Esophagus muscularis mucosa (tissue), 4 donors: Measurements from ENCODE around the gene OR2H1. TPM values are rescaled to one million over a fixed set of nuclear protein-coding genes. Genes with fewer than 3 reads are reported as not detected.

Source experiments
- DNase-seq: peaks from one replicate; pipeline ENCODE4 v3.0.0-alpha.2; 2017; ENCODE audit errors: extremely low spot score
- H3K27ac ChIP-seq, 4 donors: fragments of 200-600 bp; sonication (generic); replicated peaks in 1 of 4; 1 replicate in 3 of 4; 2 replicates in 1 of 4; pipeline ENCODE4 v1.5.1; 2016 to 2019; ENCODE audit warnings: mild to moderate bottlenecking in 1 of 4
- H3K27me3 ChIP-seq, 4 donors: fragments of 200-600 bp; sonication (generic); one replicate each; pipeline versions ENCODE4 v1.5.1 to v1.6.0; 2016 to 2019
- H3K36me3 ChIP-seq, 4 donors: fragments of 200-600 bp; sonication (generic); one replicate each; pipeline ENCODE4 v1.5.1; 2016 to 2019
- H3K4me1 ChIP-seq, 4 donors: fragments of 200-600 bp; sonication (generic); one replicate each; pipeline ENCODE4 v1.5.1; 2016 to 2019
- H3K4me3 ChIP-seq, 4 donors: fragments of 200-600 bp; sonication (generic); 1 replicate in 2 of 4; 2 replicates in 2 of 4; pipeline ENCODE4 v1.5.1; 2016 to 2019; ENCODE audit warnings: mild to moderate bottlenecking in 4 of 4, moderate library complexity in 1 of 4
- H3K9me3 ChIP-seq, 4 donors: fragments of 200-600 bp; sonication (generic); 1 replicate in 3 of 4; 2 replicates in 1 of 4; pipeline ENCODE4 v1.5.1; 2016 to 2019
- CTCF ChIP-seq, 3 experiments: fragments of 200-600 bp in 2 of 3; fragments of 450-650 bp in 1 of 3; sonication (generic) in 2 of 3; IDR thresholded peaks; one replicate each; pipeline ENCODE4 v1.5.1; 2017 to 2019; ENCODE audit warnings: antibody characterized with exemption in 3 of 3, mild to moderate bottlenecking in 2 of 3, moderate library complexity in 1 of 3
- EP300 ChIP-seq: sonication (generic); formaldehyde crosslinking; IDR thresholded peaks from one replicate; pipeline ENCODE4 v1.6.1; 2017; ENCODE audit warnings: antibody characterized with exemption
- POLR2A ChIP-seq: fragments of 450-650 bp; IDR thresholded peaks from one replicate; pipeline ENCODE4 v1.6.1; 2017; ENCODE audit warnings: antibody characterized with exemption, moderate library complexity, mild to moderate bottlenecking, low read depth
- POLR2AphosphoS5 ChIP-seq, 2 donors: sonication (generic); formaldehyde crosslinking; IDR thresholded peaks; one replicate each; pipeline ENCODE4 v1.6.1; 2017; ENCODE audit warnings: antibody characterized with exemption in 2 of 2
- whole genome bisulfite sequencing: methylation state at CpG from one replicate; pipeline ENCODE4 v1.1.5; 2018; 5-methylcytosine and 5-hydroxymethylcytosine counted together
- intact Hi-C: fragments of 100-400 bp; cut with DNase I; formaldehyde crosslinking; loops from one replicate; pipeline ENCODE4 v1.15.1; 2023
- total RNA-seq, 4 donors: library from RNA; depleted of rRNA; stranded (reverse); fragments of >200 nt; gene quantifications; one replicate each; pipeline versions ENCODE4 v1.1.0 to v1.2.1, GENCODE V29; 2016

The OR2H1 gene
- total RNA-seq, 4 donors from 2014 or later: not detected

- Histone ChIP-seq H3K9me3 (peaks cover 0 to 4% (median 2%) of the 10 kb centered on the region in 4 donors), H3K27ac (no peak overlapping the region), H3K4me3 (no peak overlapping the region), H3K4me1 (no peaks in the 10 kb centered on the region), H3K27me3 (no peaks in the 10 kb centered on the region), H3K36me3 (no peaks in the 10 kb centered on the region)
- intact Hi-C loops: no loop called here
- WGBS: 70% methylated on average over 5 of the region's 5 CpGs
- TF ChIP-seq POLR2A: no peak
- TF ChIP-seq CTCF (IDR thresholded peaks at IDR 0.05): no peak
- no peak for TF ChIP-seq EP300
- no peak for TF ChIP-seq POLR2AphosphoS5 (IDR thresholded peaks at IDR 0.05)
- peak; percentile 62 for DNase-seq
Measured at GRCh38 chr6:29478740-29479139, 21.8 kb downstream of the OR2H1 start.

GRCh38 chr6:29479560-29479959 lies 22.6 kb downstream of the OR2H1 start:
- intact Hi-C loops: no loop called here
- Histone ChIP-seq H3K4me3 (no peak overlapping the region), H3K4me1 (no peaks in the 10 kb centered on the region), H3K9me3 (peaks cover 0 to 4% (median 2%) of the 10 kb centered on the region in 4 donors), H3K36me3 (no peaks in the 10 kb centered on the region), H3K27me3 (no peaks in the 10 kb centered on the region), H3K27ac (no peak overlapping the region)
- TF ChIP-seq POLR2AphosphoS5 (IDR thresholded peaks at IDR 0.05): no peak
- no peak for TF ChIP-seq CTCF (IDR thresholded peaks at IDR 0.05)
- no peak for TF ChIP-seq EP300
- TF ChIP-seq POLR2A: no peak
- peak; percentile 57 for DNase-seq
- 79% methylated on average over 2 of the region's 2 CpGs for WGBS

DNA sequence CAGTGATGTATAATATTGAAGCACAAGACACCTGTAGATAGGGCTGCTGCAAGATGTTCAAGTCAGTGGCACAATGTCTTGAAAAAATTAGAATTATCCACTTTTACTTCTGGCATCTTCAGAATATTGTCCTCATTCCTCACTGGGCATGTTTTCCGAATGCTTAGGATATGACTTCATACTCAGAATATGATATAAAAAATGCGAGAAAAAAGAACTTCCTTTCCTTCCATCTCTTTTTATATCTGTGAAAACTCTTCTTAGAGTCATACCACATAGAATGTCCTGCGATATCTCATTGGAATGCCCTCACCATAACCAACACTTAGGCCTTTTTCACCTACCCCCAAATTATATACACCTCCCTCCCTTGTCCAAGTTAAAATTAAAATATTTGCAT lies 26.2 kb downstream of the OR2H1 start:
- Histone ChIP-seq H3K9me3 (peaks cover 0 to 4% (median 2%) of the 10 kb centered on the region in 4 donors), H3K4me1 (no peaks in the 10 kb centered on the region), H3K27me3 (no peaks in the 10 kb centered on the region), H3K4me3 (no peak overlapping the region), H3K36me3 (no peaks in the 10 kb centered on the region), H3K27ac (no peak overlapping the region)
- TF ChIP-seq EP300 (no peak), POLR2A (no peak), POLR2AphosphoS5 (IDR thresholded peaks at IDR 0.05) (no peak), CTCF (IDR thresholded peaks at IDR 0.05) (no peak)
- 78% methylated on average over 3 of the region's 3 CpGs for WGBS
- intact Hi-C loops: no loop called here
- DNase-seq: no peak

- WGBS: 50% methylated on average over 1 of the region's 1 CpG
- intact Hi-C loops: no loop called here
- TF ChIP-seq CTCF (IDR thresholded peaks at IDR 0.05): no peak
- no peak for TF ChIP-seq EP300
- TF ChIP-seq POLR2A: no peak
- no peak for TF ChIP-seq POLR2AphosphoS5 (IDR thresholded peaks at IDR 0.05)
Measured at GRCh38 chr6:29483735-29484134, 26.8 kb downstream of the OR2H1 start.

DNA sequence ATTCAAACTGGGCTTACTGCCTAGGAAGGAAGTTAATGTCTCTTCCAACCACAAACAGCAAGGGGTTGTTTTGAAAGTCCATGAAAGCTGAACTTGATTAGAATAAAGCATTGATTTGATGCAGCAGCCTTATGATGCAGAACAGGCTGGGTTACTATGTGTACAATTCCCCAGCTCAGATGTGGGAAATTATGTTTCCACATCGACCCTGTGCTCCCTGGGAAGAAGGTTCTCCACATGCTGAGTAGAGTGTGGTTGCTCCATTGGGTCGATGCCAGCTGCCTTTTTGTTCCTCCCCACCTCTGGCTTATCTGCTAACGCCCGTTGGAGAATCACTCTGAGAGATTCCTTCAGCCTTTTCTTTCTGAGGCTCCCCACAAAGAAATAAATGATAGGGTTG lies 29.6 kb downstream of the OR2H1 start:
- TF ChIP-seq EP300: no peak
- Histone ChIP-seq H3K4me1 (no peaks in the 10 kb centered on the region), H3K4me3 (no peak overlapping the region), H3K27ac (no peak overlapping the region), H3K36me3 (no peaks in the 10 kb centered on the region), H3K27me3 (no peaks in the 10 kb centered on the region), H3K9me3 (peaks cover 0 to 4% (median 2%) of the 10 kb centered on the region in 4 donors)
- peak; percentile 66 for DNase-seq
- intact Hi-C loops: no loop called here
- WGBS: 52% methylated on average over 4 of the region's 4 CpGs

More at GRCh38 chr6:29483735-29484134, 26.8 kb downstream of the OR2H1 start:
- Histone ChIP-seq H3K9me3 (peaks cover 0 to 4% (median 2%) of the 10 kb centered on the region in 4 donors), H3K27me3 (no peaks in the 10 kb centered on the region), H3K4me1 (no peaks in the 10 kb centered on the region), H3K4me3 (no peak overlapping the region), H3K36me3 (no peaks in the 10 kb centered on the region), H3K27ac (no peak overlapping the region)
- no peak for DNase-seq
